DND-41 (cell line): ENCODE measurements around the gene FOXO6.

Source experiments
- ATAC-seq: fragments of 200-7000 bp; cut with Tn5 transposase; 3 replicates; pipeline ENCODE4 v1.9.1; 2021; ENCODE audit warnings: low read depth; ENCODE audit not compliant: insufficient read depth
- DNase-seq: peaks from one replicate; pipeline ENCODE4 v3.0.0-alpha.2; 2020
- H2AFZ ChIP-seq: 2 replicates; pipeline ENCODE4 v1.6.0; 2012; ENCODE audit warnings: low read depth, low read length
- H3K27ac ChIP-seq: 2 replicates; pipeline ENCODE4 v1.5.1; 2012; ENCODE audit warnings: low read length, inconsistent platforms
- H3K27me3 ChIP-seq: fragments of 200-600 bp; sonication (generic); 2 replicates; pipeline ENCODE4 v1.6.0; 2012; ENCODE audit warnings: low read length, mild to moderate bottlenecking, inconsistent platforms; ENCODE audit not compliant: insufficient read depth, poor library complexity
- H3K36me3 ChIP-seq: 2 replicates; pipeline ENCODE4 v1.5.1; 2012; ENCODE audit warnings: low read length, inconsistent platforms; ENCODE audit not compliant: insufficient read depth
- H3K4me1 ChIP-seq: 2 replicates; pipeline ENCODE4 v1.5.1; 2012; ENCODE audit warnings: mild to moderate bottlenecking, low read length; ENCODE audit not compliant: insufficient read depth
- H3K4me2 ChIP-seq: 2 replicates; pipeline ENCODE4 v1.6.0; 2012; ENCODE audit warnings: mild to moderate bottlenecking, moderate library complexity, low read length, inconsistent platforms; ENCODE audit not compliant: insufficient read depth
- H3K4me3 ChIP-seq, 2 experiments: fragments of 200-600 bp in 1 of 2; shearing (Covaris generic) in 1 of 2; 2 replicates each; pipeline ENCODE4 v1.5.1; 2012 to 2016; ENCODE audit warnings: inconsistent platforms in 2 of 2, low read length in 2 of 2, mild to moderate bottlenecking in 2 of 2, low read depth in 1 of 2, moderate library complexity in 1 of 2
- H3K79me2 ChIP-seq: 2 replicates; pipeline ENCODE4 v1.6.0; 2012; ENCODE audit warnings: low read length, inconsistent platforms; ENCODE audit not compliant: insufficient read depth
- H3K9ac ChIP-seq: 2 replicates; pipeline ENCODE4 v1.6.0; 2012; ENCODE audit warnings: low read depth, mild to moderate bottlenecking, inconsistent platforms, low read length, moderate library complexity
- H3K9me3 ChIP-seq: 2 replicates; pipeline ENCODE4 v1.5.1; 2012; ENCODE audit warnings: low read length, moderate library complexity, mild to moderate bottlenecking, inconsistent platforms; ENCODE audit not compliant: insufficient read depth, severe bottlenecking
- H4K20me1 ChIP-seq: 2 replicates; pipeline ENCODE4 v1.6.0; 2012; ENCODE audit warnings: low read length; ENCODE audit not compliant: insufficient read depth
- CTCF ChIP-seq: IDR thresholded peaks from 2 replicates; pipeline ENCODE4 v1.5.1; 2012; ENCODE audit warnings: borderline replicate concordance, low read length, moderate library complexity, mild to moderate bottlenecking; ENCODE audit not compliant: poor library complexity, severe bottlenecking; ENCODE audit errors: extremely low read depth
- EZH2 ChIP-seq: IDR thresholded peaks from 3 replicates; pipeline ENCODE4 v1.6.1; 2012; ENCODE audit warnings: borderline replicate concordance, low read depth, mild to moderate bottlenecking, moderate library complexity, low read length, inconsistent platforms; ENCODE audit not compliant: severe bottlenecking

The FOXO6 gene

GRCh38 chr1:41394959-41395956, 34.0 kb downstream of the FOXO6 start:
- H3K36me3 ChIP-seq, result no peaks in the 10 kb centered on the region
- TF ChIP-seq EZH2, result no peak
- TF ChIP-seq CTCF, result peak; percentile 13
- H3K4me3 ChIP-seq, result no peak overlapping the region
- peak; percentile 80 for ATAC-seq
- H2AFZ ChIP-seq, result no peak overlapping the region
- H3K9me3 ChIP-seq, result no peaks in the 10 kb centered on the region
- H3K9ac ChIP-seq, result no peak overlapping the region
- H3K27me3 ChIP-seq, result peaks cover 12% of the 10 kb centered on the region
- H3K79me2 ChIP-seq, result no peaks in the 10 kb centered on the region
- H3K4me1 ChIP-seq, result no peaks in the 10 kb centered on the region
- no peak overlapping the region for H3K4me2 ChIP-seq
- peak; percentile 48 for DNase-seq
- no peak overlapping the region for H3K27ac ChIP-seq
- peaks cover 5% of the 10 kb centered on the region; the same call in 1 of the 2 replicates for H4K20me1 ChIP-seq

- Histone ChIP-seq H3K27ac (no peak overlapping the region), H3K4me3 (no peak overlapping the region), H3K4me1 (no peaks in the 10 kb centered on the region), H2AFZ (no peak overlapping the region), H4K20me1 (peaks cover 5% of the 10 kb centered on the region; the same call in 1 of the 2 replicates), H3K79me2 (no peaks in the 10 kb centered on the region), H3K27me3 (peaks cover 12% of the 10 kb centered on the region), H3K9ac (no peak overlapping the region), H3K9me3 (no peaks in the 10 kb centered on the region), H3K36me3 (no peaks in the 10 kb centered on the region), H3K4me2 (no peak overlapping the region)
- no peak for ATAC-seq
- no peak for DNase-seq
- TF ChIP-seq CTCF, result no peak
- TF ChIP-seq EZH2, result no peak
Measured at GRCh38 chr1:41396084-41396483, 34.9 kb downstream of the FOXO6 start.

- Histone ChIP-seq H4K20me1 (peaks cover 5% of the 10 kb centered on the region; the same call in 1 of the 2 replicates), H3K36me3 (no peaks in the 10 kb centered on the region), H3K27me3 (peaks cover 12% of the 10 kb centered on the region), H3K79me2 (no peaks in the 10 kb centered on the region), H3K27ac (no peak overlapping the region), H3K4me2 (no peak overlapping the region), H3K4me1 (no peaks in the 10 kb centered on the region), H2AFZ (no peak overlapping the region), H3K9me3 (no peaks in the 10 kb centered on the region), H3K4me3 (no peak overlapping the region), H3K9ac (no peak overlapping the region)
- TF ChIP-seq CTCF (no peak), EZH2 (no peak)
- DNase-seq (no peak), ATAC-seq (no peak)
Measured at GRCh38 chr1:41397020-41397419, 35.8 kb downstream of the FOXO6 start.
